ENCODE data around the gene TMEM106C. TPM values are rescaled to one million over a fixed set of nuclear protein-coding genes. Genes with fewer than 3 reads are reported as not detected.

Gene TMEM106C
- total and polyA plus RNA-seq, 7 experiments from 2014 or later, result 20.7 to 120 (median 34.7) TPM

Other genes starting within 250 kb of the TMEM106C start
- gene ENDOU, start 238.1 kb upstream of the TMEM106C start, total RNA-seq, result not detected
- not detected for gene ENDOU, start 238.1 kb upstream of the TMEM106C start, polyA plus RNA-seq
- 1 to 10 TPM in 2 of 5 experiments, under 1 TPM in 2, not detected in 1; 0.08 to 1.9 (median 1.1) TPM for gene RAPGEF3, start 204.7 kb upstream of the TMEM106C start, total RNA-seq
- gene RAPGEF3, start 204.7 kb upstream of the TMEM106C start, polyA plus RNA-seq, result under 1 TPM in 1 of 2 donors, not detected in 1; 0.15 TPM
- 10 to 100 TPM in 2 of 5 experiments, 1 to 10 TPM in 3; 6.7 to 14.3 (median 10.0) TPM for gene SLC48A1, start 190.4 kb upstream of the TMEM106C start, total RNA-seq
- gene SLC48A1, start 190.4 kb upstream of the TMEM106C start, polyA plus RNA-seq, result 10 to 100 TPM; 12.5 to 15.6 TPM
- 100 to 1,000 TPM; 150 to 194 (median 188) TPM for gene HDAC7, start 143.7 kb upstream of the TMEM106C start, total RNA-seq
- gene HDAC7, start 143.7 kb upstream of the TMEM106C start, polyA plus RNA-seq, result 10 to 100 TPM; 16.7 to 36.7 TPM
- gene VDR, start 58.6 kb upstream of the TMEM106C start, total RNA-seq, result 10 to 100 TPM in 2 of 5 experiments, 1 to 10 TPM in 3; 1.6 to 82.6 (median 2.9) TPM
- 1 to 10 TPM in 1 of 2 donors, under 1 TPM in 1; 0.11 to 1.4 TPM for gene VDR, start 58.6 kb upstream of the TMEM106C start, polyA plus RNA-seq
- gene COL2A1, start 40.9 kb downstream of the TMEM106C start, total RNA-seq, result not detected
- gene COL2A1, start 40.9 kb downstream of the TMEM106C start, polyA plus RNA-seq, result not detected
- 10 to 100 TPM; 16.9 to 41.9 (median 31.5) TPM for gene SENP1, start 142.5 kb downstream of the TMEM106C start, total RNA-seq
- 10 to 100 TPM; 12.0 to 13.7 TPM for gene SENP1, start 142.5 kb downstream of the TMEM106C start, polyA plus RNA-seq
- gene PFKM, start 155.8 kb downstream of the TMEM106C start, total RNA-seq, result 10 to 100 TPM; 11.7 to 20.3 (median 14.5) TPM
- 1 to 10 TPM; 5.1 to 6.3 TPM for gene PFKM, start 155.8 kb downstream of the TMEM106C start, polyA plus RNA-seq
- gene ASB8, start 193.9 kb downstream of the TMEM106C start, total RNA-seq, result 10 to 100 TPM; 42.9 to 75.9 (median 54.9) TPM
- 10 to 100 TPM; 71.5 to 93.5 TPM for gene ASB8, start 193.9 kb downstream of the TMEM106C start, polyA plus RNA-seq
- gene CCDC184, start 220.0 kb downstream of the TMEM106C start, total RNA-seq, result 1 to 10 TPM in 2 of 5 experiments, under 1 TPM in 2, not detected in 1; 0.22 to 3.8 (median 1.8) TPM
- under 1 TPM in 1 of 2 donors, not detected in 1; 0.21 TPM for gene CCDC184, start 220.0 kb downstream of the TMEM106C start, polyA plus RNA-seq
- gene OR10AD1, start 239.7 kb downstream of the TMEM106C start, total RNA-seq, result not detected
- gene OR10AD1, start 239.7 kb downstream of the TMEM106C start, polyA plus RNA-seq, result not detected

All from naive thymus-derived CD4-positive, alpha-beta T cell (primary cell).